Activated naive CD4-positive, alpha-beta T cell treated with anti-CD3 and anti-CD28 coated beads, Interleukin-2, amount 50 U/mL, for 24 hours (primary cell): ENCODE results near the gene HOXB3.

Source experiments
- H3K27ac Mint-ChIP-seq: one replicate; pipeline ENCODE4 v1.8.0; 2021; ENCODE audit warnings: mild to moderate bottlenecking, mixed read lengths
- H3K27me3 Mint-ChIP-seq: one replicate; pipeline ENCODE4 v1.8.0; 2021; ENCODE audit warnings: mixed read lengths
- H3K36me3 Mint-ChIP-seq: one replicate; pipeline ENCODE4 v1.8.0; 2021; ENCODE audit warnings: mixed read lengths
- H3K4me1 Mint-ChIP-seq: one replicate; pipeline ENCODE4 v1.8.0; 2021; ENCODE audit warnings: mixed read lengths
- H3K4me3 Mint-ChIP-seq: one replicate; pipeline ENCODE4 v1.8.0; 2021; ENCODE audit warnings: mild to moderate bottlenecking, mixed read lengths
- H3K9me3 Mint-ChIP-seq: one replicate; pipeline ENCODE4 v1.8.0; 2021; ENCODE audit warnings: mixed read lengths

Gene HOXB3

GRCh38 chr17:48597778-48598631 lies 8.0 kb upstream of the HOXB3 start:
- Mint-ChIP-seq H3K4me1 (peaks cover 41% of the 10 kb centered on the region), H3K27ac (no peak overlapping the region), H3K4me3 (peak overlapping the region; percentile 93), H3K9me3 (no peaks in the 10 kb centered on the region), H3K27me3 (peaks cover 79% of the 10 kb centered on the region), H3K36me3 (peaks cover 2% of the 10 kb centered on the region)

- Mint-ChIP-seq H3K9me3 (no peaks in the 10 kb centered on the region), H3K4me1 (peaks cover 46% of the 10 kb centered on the region), H3K36me3 (peaks cover 2% of the 10 kb centered on the region), H3K27ac (no peak overlapping the region), H3K27me3 (peaks cover 80% of the 10 kb centered on the region), H3K4me3 (peak overlapping the region; percentile 93)
Observed at GRCh38 chr17:48597528-48597777, 7.4 kb upstream of the HOXB3 start.

GRCh38 chr17:48596735-48597527 lies 6.9 kb upstream of the HOXB3 start:
- Mint-ChIP-seq H3K4me1 (peaks cover 48% of the 10 kb centered on the region), H3K36me3 (peaks cover 2% of the 10 kb centered on the region), H3K27me3 (peaks cover 80% of the 10 kb centered on the region), H3K27ac (peak overlapping the region; percentile 77), H3K4me3 (peak overlapping the region; percentile 93), H3K9me3 (no peaks in the 10 kb centered on the region)

GRCh38 chr17:48596000-48596734 lies 6.1 kb upstream of the HOXB3 start:
- peaks cover 48% of the 10 kb centered on the region for H3K4me1 Mint-ChIP-seq
- peaks cover 2% of the 10 kb centered on the region for H3K36me3 Mint-ChIP-seq
- H3K27ac Mint-ChIP-seq: peak overlapping the region; percentile 77
- H3K9me3 Mint-ChIP-seq: no peaks in the 10 kb centered on the region
- peaks cover 80% of the 10 kb centered on the region for H3K27me3 Mint-ChIP-seq
- H3K4me3 Mint-ChIP-seq: peak overlapping the region; percentile 93

GRCh38 chr17:48595278-48595999 lies 5.4 kb upstream of the HOXB3 start:
- Mint-ChIP-seq H3K27me3 (peaks cover 77% of the 10 kb centered on the region), H3K4me1 (peaks cover 48% of the 10 kb centered on the region), H3K9me3 (no peaks in the 10 kb centered on the region), H3K27ac (peak overlapping the region; percentile 76), H3K36me3 (peaks cover 2% of the 10 kb centered on the region), H3K4me3 (peak overlapping the region; percentile 73)

GRCh38 chr17:48594538-48595277 lies 4.7 kb upstream of the HOXB3 start:
- Mint-ChIP-seq H3K36me3 (peaks cover 2% of the 10 kb centered on the region), H3K4me3 (no peak overlapping the region), H3K4me1 (peaks cover 50% of the 10 kb centered on the region), H3K9me3 (no peaks in the 10 kb centered on the region), H3K27me3 (peaks cover 75% of the 10 kb centered on the region), H3K27ac (peak overlapping the region; percentile 11)

- Mint-ChIP-seq H3K9me3 (no peaks in the 10 kb centered on the region), H3K4me1 (peaks cover 53% of the 10 kb centered on the region)
Observed at GRCh38 chr17:48593840-48594537, 3.9 kb upstream of the HOXB3 start.

GRCh38 chr17:48593126-48593829 lies 3.2 kb upstream of the HOXB3 start, which contains the start of gene HOXB5:
Gene HOXB5, minus strand, starts transcription at chr17:48593779. Its CDS starts 97 bp downstream, at chr17:48593682.
- Mint-ChIP-seq H3K4me3 (peak within 1 kb of the TSS; percentile 84), H3K4me1 (peaks cover 47% of the 10 kb centered on the region), H3K9me3 (no peaks in the 10 kb centered on the region), H3K27me3 (peaks cover 70% of the 10 kb centered on the region), H3K36me3 (peaks cover 2% of the 10 kb centered on the region), H3K27ac (peak within 1 kb of the TSS; percentile 62)

More at GRCh38 chr17:48593840-48594537, 3.9 kb upstream of the HOXB3 start:
- H3K27me3 Mint-ChIP-seq: peaks cover 73% of the 10 kb centered on the region
- peaks cover 2% of the 10 kb centered on the region for H3K36me3 Mint-ChIP-seq
- H3K4me3 Mint-ChIP-seq: peak overlapping the region; percentile 84
- peak overlapping the region; percentile 11 for H3K27ac Mint-ChIP-seq

GRCh38 chr17:48592577-48592976 lies 2.5 kb upstream of the HOXB3 start:
- Mint-ChIP-seq H3K27me3 (peaks cover 71% of the 10 kb centered on the region), H3K27ac (peak overlapping the region; percentile 62)

GRCh38 chr17:48592057-48592514 lies 2.0 kb upstream of the HOXB3 start:
- Mint-ChIP-seq H3K27ac (no peak overlapping the region), H3K36me3 (peaks cover 2% of the 10 kb centered on the region), H3K4me1 (peaks cover 35% of the 10 kb centered on the region), H3K27me3 (peaks cover 72% of the 10 kb centered on the region), H3K4me3 (no peak overlapping the region), H3K9me3 (no peaks in the 10 kb centered on the region)

More at GRCh38 chr17:48592577-48592976, 2.5 kb upstream of the HOXB3 start:
- H3K36me3 Mint-ChIP-seq: peaks cover 2% of the 10 kb centered on the region
- H3K4me1 Mint-ChIP-seq: peaks cover 40% of the 10 kb centered on the region
- H3K9me3 Mint-ChIP-seq: no peaks in the 10 kb centered on the region
- H3K4me3 Mint-ChIP-seq: peak overlapping the region; percentile 84

- H3K4me1 Mint-ChIP-seq: peaks cover 31% of the 10 kb centered on the region
- H3K4me3 Mint-ChIP-seq: no peak overlapping the region
- no peak overlapping the region for H3K27ac Mint-ChIP-seq
Observed at GRCh38 chr17:48591255-48592056, 1.4 kb upstream of the HOXB3 start.

GRCh38 chr17:48590607-48591161 lies 643 bp upstream of the HOXB3 start:
- H3K36me3 Mint-ChIP-seq: no peaks in the 10 kb centered on the region
- no peak overlapping the region for H3K4me3 Mint-ChIP-seq
- peaks cover 72% of the 10 kb centered on the region for H3K27me3 Mint-ChIP-seq
- H3K4me1 Mint-ChIP-seq: peaks cover 32% of the 10 kb centered on the region
- no peak overlapping the region for H3K27ac Mint-ChIP-seq
- H3K9me3 Mint-ChIP-seq: no peaks in the 10 kb centered on the region

More at GRCh38 chr17:48591255-48592056, 1.4 kb upstream of the HOXB3 start:
- H3K9me3 Mint-ChIP-seq: no peaks in the 10 kb centered on the region
- H3K27me3 Mint-ChIP-seq: peaks cover 71% of the 10 kb centered on the region
- peaks cover 2% of the 10 kb centered on the region for H3K36me3 Mint-ChIP-seq
